Activated CD4-positive, alpha-beta memory T cell treated with anti-CD3 and anti-CD28 coated beads for 36 hours (primary cell): ENCODE data around the gene POU6F2. TPM values are rescaled to one million over a fixed set of nuclear protein-coding genes. Genes with fewer than 3 reads are reported as not detected.

Experiments
- CTCF ChIA-PET: fragments of 350-600 bp; sonication (Branson Sonifier 250); formaldehyde crosslinking; loops from one replicate; lab custom pipeline; 2021; ENCODE audit warnings: antibody characterized with exemption, inconsistent platforms; lab: Charles Lee
- POLR2A ChIA-PET: fragments of 350-600 bp; sonication (Branson Sonifier 250); formaldehyde crosslinking; loops from one replicate; lab custom pipeline; 2021; ENCODE audit warnings: antibody characterized with exemption; lab: Charles Lee
- DNase-seq: peaks from one replicate; pipeline ENCODE4 v3.0.0-alpha.2; 2020
- H3K27ac Mint-ChIP-seq: one replicate; pipeline ENCODE4 v1.8.0; 2021; ENCODE audit warnings: mixed read lengths
- H3K27me3 Mint-ChIP-seq: one replicate; pipeline ENCODE4 v1.8.0; 2021; ENCODE audit warnings: mixed read lengths
- H3K36me3 Mint-ChIP-seq: one replicate; pipeline ENCODE4 v1.8.0; 2021; ENCODE audit warnings: mixed read lengths
- H3K4me1 Mint-ChIP-seq: one replicate; pipeline ENCODE4 v1.8.0; 2021; ENCODE audit warnings: low read depth, mixed read lengths
- H3K4me3 Mint-ChIP-seq: one replicate; pipeline ENCODE4 v1.8.0; 2021; ENCODE audit warnings: mild to moderate bottlenecking, mixed read lengths
- H3K9me3 Mint-ChIP-seq: one replicate; pipeline ENCODE4 v1.8.0; 2021; ENCODE audit warnings: mixed read lengths
- intact Hi-C: fragments of 100-400 bp; cut with micrococcal nuclease; formaldehyde crosslinking; loops from one replicate; pipeline ENCODE4 v1.15.1; 2023
- total RNA-seq, 2 experiments: library from RNA; stranded (reverse); gene quantifications; one replicate each; pipeline ENCODE4 v1.2.3, GENCODE V29; 2021

Gene POU6F2
- total RNA-seq, 2 experiments from 2014 or later: not detected

GRCh38 chr7:39291628-39292410 lies 314.1 kb downstream of the POU6F2 start:
- no peaks in the 10 kb centered on the region for H3K9me3 Mint-ChIP-seq
- intact Hi-C loops: no loop called here
- no peak overlapping the region for H3K4me3 Mint-ChIP-seq
- H3K27me3 Mint-ChIP-seq: peaks cover 4% of the 10 kb centered on the region
- POLR2A ChIA-PET: no interaction called here
- H3K4me1 Mint-ChIP-seq: no peaks in the 10 kb centered on the region
- CTCF ChIA-PET: no interaction called here
- no peak for DNase-seq
- H3K36me3 Mint-ChIP-seq: no peaks in the 10 kb centered on the region
- H3K27ac Mint-ChIP-seq: no peak overlapping the region

- Mint-ChIP-seq H3K4me1 (no peaks in the 10 kb centered on the region), H3K27ac (no peak overlapping the region), H3K9me3 (no peaks in the 10 kb centered on the region), H3K36me3 (no peaks in the 10 kb centered on the region), H3K27me3 (no peaks in the 10 kb centered on the region), H3K4me3 (no peak overlapping the region)
- intact Hi-C loops: no loop called here
- POLR2A ChIA-PET: no interaction called here
- CTCF ChIA-PET: no interaction called here
- no peak for DNase-seq
Observed at GRCh38 chr7:39293056-39293823, 315.5 kb downstream of the POU6F2 start.

- no peaks in the 10 kb centered on the region for H3K27me3 Mint-ChIP-seq
- H3K27ac Mint-ChIP-seq: no peak overlapping the region
- no peaks in the 10 kb centered on the region for H3K36me3 Mint-ChIP-seq
- no peak overlapping the region for H3K4me3 Mint-ChIP-seq
- no peaks in the 10 kb centered on the region for H3K9me3 Mint-ChIP-seq
- no peaks in the 10 kb centered on the region for H3K4me1 Mint-ChIP-seq
- intact Hi-C loops: no loop called here
- no peak for DNase-seq
- ChIA-PET POLR2A (no interaction called here), CTCF (no interaction called here)
Observed at GRCh38 chr7:39294022-39294421, 316.3 kb downstream of the POU6F2 start.

GRCh38 chr7:39295796-39296195 lies 318.1 kb downstream of the POU6F2 start:
- DNase-seq: no peak
- no peak overlapping the region for H3K27ac Mint-ChIP-seq
- no peak overlapping the region for H3K4me3 Mint-ChIP-seq
- intact Hi-C loops: no loop called here
- H3K36me3 Mint-ChIP-seq: no peaks in the 10 kb centered on the region
- no peaks in the 10 kb centered on the region for H3K4me1 Mint-ChIP-seq
- ChIA-PET CTCF (no interaction called here), POLR2A (no interaction called here)
- H3K27me3 Mint-ChIP-seq: no peaks in the 10 kb centered on the region
- H3K9me3 Mint-ChIP-seq: no peaks in the 10 kb centered on the region

DNA sequence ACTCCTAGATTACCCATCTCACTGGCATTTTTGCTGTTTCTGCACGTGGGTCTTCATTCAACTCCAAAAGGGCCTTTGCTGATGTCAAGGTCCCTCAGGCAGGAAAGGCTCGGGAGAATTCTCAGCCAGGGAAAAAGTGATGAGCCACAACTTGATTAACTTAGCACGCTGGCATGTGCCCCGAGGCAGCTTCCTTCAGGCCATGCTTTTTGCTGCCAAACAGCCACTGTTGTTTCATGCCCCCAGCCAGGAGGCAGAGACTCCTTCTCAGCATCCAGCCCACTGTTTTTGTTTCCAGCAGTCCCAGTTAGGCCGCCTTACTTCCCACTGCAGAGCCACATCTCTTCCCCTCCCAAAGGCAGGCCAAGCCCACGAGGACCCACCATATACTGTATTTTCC lies 322.0 kb downstream of the POU6F2 start:
- ChIA-PET POLR2A (no interaction called here), CTCF (no interaction called here)
- no peaks in the 10 kb centered on the region for H3K9me3 Mint-ChIP-seq
- no peaks in the 10 kb centered on the region for H3K4me1 Mint-ChIP-seq
- no peaks in the 10 kb centered on the region for H3K27me3 Mint-ChIP-seq
- intact Hi-C loops: no loop called here
- H3K27ac Mint-ChIP-seq: no peak overlapping the region
- no peak for DNase-seq
- H3K4me3 Mint-ChIP-seq: no peak overlapping the region
- H3K36me3 Mint-ChIP-seq: no peaks in the 10 kb centered on the region

- no peak for DNase-seq
- Mint-ChIP-seq H3K27ac (no peak overlapping the region), H3K9me3 (no peaks in the 10 kb centered on the region), H3K27me3 (no peaks in the 10 kb centered on the region), H3K36me3 (no peaks in the 10 kb centered on the region), H3K4me3 (no peak overlapping the region), H3K4me1 (no peaks in the 10 kb centered on the region)
- ChIA-PET CTCF (no interaction called here), POLR2A (no interaction called here)
- intact Hi-C loops: no loop called here
Observed at GRCh38 chr7:39300276-39300675, 322.6 kb downstream of the POU6F2 start.

- H3K27ac Mint-ChIP-seq: no peak overlapping the region
- no peaks in the 10 kb centered on the region for H3K36me3 Mint-ChIP-seq
- H3K27me3 Mint-ChIP-seq: no peaks in the 10 kb centered on the region
- DNase-seq: no peak
- CTCF ChIA-PET: no interaction called here
- intact Hi-C loops: no loop called here
- no peak overlapping the region for H3K4me3 Mint-ChIP-seq
- POLR2A ChIA-PET: no interaction called here
- H3K9me3 Mint-ChIP-seq: no peaks in the 10 kb centered on the region
- H3K4me1 Mint-ChIP-seq: no peaks in the 10 kb centered on the region
Observed at GRCh38 chr7:39301543-39301942, 323.8 kb downstream of the POU6F2 start.

DNA sequence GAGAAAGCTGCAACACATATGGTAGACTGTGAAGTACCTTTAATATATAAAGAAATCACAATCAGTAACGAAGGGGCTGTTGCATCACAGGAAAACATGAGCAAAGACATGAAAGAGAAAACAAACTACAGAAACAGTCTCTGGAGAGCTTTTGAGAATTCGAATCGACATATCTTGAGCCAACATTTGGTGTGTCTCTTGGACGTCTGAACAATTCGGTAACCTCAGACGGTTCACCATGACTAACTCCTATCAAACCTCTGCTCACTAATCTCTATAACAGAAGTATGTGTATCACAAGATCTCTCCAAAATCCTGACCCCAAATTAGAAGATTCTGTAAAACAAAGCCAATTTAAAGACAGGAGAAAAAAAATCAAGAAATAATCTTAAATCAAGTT lies 326.5 kb downstream of the POU6F2 start:
- Mint-ChIP-seq H3K27me3 (no peaks in the 10 kb centered on the region), H3K4me3 (no peak overlapping the region), H3K27ac (no peak overlapping the region), H3K9me3 (no peaks in the 10 kb centered on the region), H3K4me1 (no peaks in the 10 kb centered on the region), H3K36me3 (no peaks in the 10 kb centered on the region)
- intact Hi-C loops: no loop called here
- POLR2A ChIA-PET: no interaction called here
- DNase-seq: no peak
- CTCF ChIA-PET: no interaction called here

DNA sequence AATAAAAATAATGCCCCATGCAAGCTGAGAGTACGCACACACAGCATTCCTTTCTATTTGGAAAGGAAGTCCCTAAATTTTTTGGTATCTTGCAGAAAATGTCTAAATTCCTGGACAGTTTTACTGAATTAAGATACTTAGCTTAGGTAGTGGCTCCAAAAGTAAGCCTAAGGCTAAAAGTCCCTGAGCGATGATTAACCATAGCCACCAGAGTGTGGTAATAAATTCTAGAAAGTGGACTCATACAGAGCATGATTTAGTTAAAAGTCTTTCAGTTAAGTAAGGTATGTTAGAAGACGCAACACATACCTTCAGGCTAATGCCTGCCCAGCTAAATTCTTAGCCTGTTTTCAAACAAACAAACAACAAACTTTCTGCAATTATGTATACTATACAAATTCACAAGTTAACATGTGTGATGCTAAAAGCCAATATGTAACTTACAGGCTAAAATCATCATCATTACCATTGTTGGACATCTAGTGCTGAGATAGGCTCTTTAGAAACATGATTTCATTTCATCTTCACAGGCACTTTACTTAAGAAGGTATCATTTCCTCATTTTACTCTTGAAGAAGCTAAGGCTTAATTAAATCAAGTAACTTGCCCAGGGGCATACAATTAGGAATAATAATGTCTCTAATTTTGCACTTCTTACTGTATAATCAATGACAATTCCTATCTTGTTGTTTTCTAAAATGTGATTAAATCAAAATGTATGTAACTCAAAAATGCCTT lies 327.1 kb downstream of the POU6F2 start:
- CTCF ChIA-PET: interaction anchor here (0.6 kb wide), 1 partner anchor 719 kb away, joined by 3 read pairs; no protein-coding TSS in a partner anchor
- no peaks in the 10 kb centered on the region for H3K36me3 Mint-ChIP-seq

GRCh38 chr7:39306016-39306570 lies 328.4 kb downstream of the POU6F2 start:
- Mint-ChIP-seq H3K36me3 (no peaks in the 10 kb centered on the region), H3K27ac (no peak overlapping the region), H3K4me1 (no peaks in the 10 kb centered on the region), H3K9me3 (no peaks in the 10 kb centered on the region), H3K27me3 (no peaks in the 10 kb centered on the region), H3K4me3 (no peak overlapping the region)
- ChIA-PET CTCF (no interaction called here), POLR2A (no interaction called here)
- intact Hi-C loops: no loop called here
- DNase-seq: no peak

More for the DNA sequence above, 327.1 kb downstream of the POU6F2 start:
- DNase-seq: no peak
- POLR2A ChIA-PET: no interaction called here
- H3K9me3 Mint-ChIP-seq: no peaks in the 10 kb centered on the region
- H3K27me3 Mint-ChIP-seq: no peaks in the 10 kb centered on the region
- H3K27ac Mint-ChIP-seq: no peak overlapping the region
- no peak overlapping the region for H3K4me3 Mint-ChIP-seq
- intact Hi-C loops: no loop called here
- no peaks in the 10 kb centered on the region for H3K4me1 Mint-ChIP-seq

GRCh38 chr7:39310699-39311098 lies 333.0 kb downstream of the POU6F2 start:
- H3K4me3 Mint-ChIP-seq: no peak overlapping the region
- H3K27me3 Mint-ChIP-seq: no peaks in the 10 kb centered on the region
- no peak overlapping the region for H3K27ac Mint-ChIP-seq
- no peaks in the 10 kb centered on the region for H3K36me3 Mint-ChIP-seq
- ChIA-PET CTCF (no interaction called here), POLR2A (no interaction called here)
- no peak for DNase-seq
- intact Hi-C loops: no loop called here
- no peaks in the 10 kb centered on the region for H3K9me3 Mint-ChIP-seq
- H3K4me1 Mint-ChIP-seq: no peaks in the 10 kb centered on the region
